DOHH2 (cell line): ENCODE results near the gene SAMD7.

Source experiments
- CTCF ChIP-seq: fragments of 200-600 bp; sonication (generic); IDR thresholded peaks from one replicate; pipeline ENCODE4 v1.5.1; 2014; ENCODE audit warnings: antibody characterized with exemption, mild to moderate bottlenecking, low read depth, low read length; ENCODE audit not compliant: poor library complexity, severe bottlenecking
- EZH2phosphoT487 ChIP-seq: fragments of 200-600 bp; sonication (generic); IDR thresholded peaks from 2 replicates; pipeline ENCODE4 v1.6.1; 2017; ENCODE audit warnings: borderline replicate concordance, mild to moderate bottlenecking, antibody characterized with exemption, low read length, moderate library complexity, mixed read lengths

- TF ChIP-seq CTCF (no peak), EZH2phosphoT487 (no peak)
Observed at GRCh38 chr3:169923831-169924230, 12.5 kb downstream of the SAMD7 start.
